Suprapubic skin (tissue), 4 donors: ENCODE data around the gene MRPS34. TPM values are rescaled to one million over a fixed set of nuclear protein-coding genes. Genes with fewer than 3 reads are reported as not detected.

ENCODE experiments used
- DNase-seq, 2 donors: peaks; one replicate each; pipeline ENCODE4 v3.0.0-alpha.2; 2019; ENCODE audit warnings: low spot score in 2 of 2
- H3K27ac ChIP-seq: fragments of 200-600 bp; sonication (generic); one replicate; pipeline ENCODE4 v1.5.1; 2019
- H3K27me3 ChIP-seq: fragments of 200-600 bp; sonication (generic); one replicate; pipeline ENCODE4 v1.5.1; 2019
- H3K36me3 ChIP-seq: fragments of 200-600 bp; sonication (generic); one replicate; pipeline ENCODE4 v1.5.1; 2019
- H3K4me1 ChIP-seq: fragments of 200-600 bp; sonication (generic); one replicate; pipeline ENCODE4 v1.5.1; 2019
- H3K4me3 ChIP-seq: fragments of 200-600 bp; sonication (generic); one replicate; pipeline ENCODE4 v1.5.1; 2019; ENCODE audit warnings: mild to moderate bottlenecking
- H3K9me3 ChIP-seq: fragments of 200-600 bp; sonication (generic); one replicate; pipeline ENCODE4 v1.5.1; 2019
- EP300 ChIP-seq: sonication (generic); formaldehyde crosslinking; IDR thresholded peaks from one replicate; pipeline ENCODE4 v1.6.1; 2017; ENCODE audit warnings: antibody characterized with exemption
- POLR2A ChIP-seq, 2 donors: fragments of 450-650 bp; IDR thresholded peaks; one replicate each; pipeline ENCODE4 v1.6.1; 2017; ENCODE audit warnings: antibody characterized with exemption in 2 of 2, mild to moderate bottlenecking in 2 of 2, moderate library complexity in 2 of 2
- POLR2AphosphoS5 ChIP-seq, 3 donors: sonication (generic); formaldehyde crosslinking; IDR thresholded peaks; one replicate each; pipeline ENCODE4 v1.6.1; 2017; ENCODE audit warnings: antibody characterized with exemption in 3 of 3
- WGBS: methylation state at CpG from one replicate; pipeline ENCODE4 v1.1.5; 2018; 5-methylcytosine and 5-hydroxymethylcytosine counted together
- total RNA-seq, 4 donors: library from RNA; depleted of rRNA; stranded (reverse); fragments of >200 nt; gene quantifications; one replicate each; pipeline ENCODE4 v1.1.0, GENCODE V29; 2016
- TF ChIP-seq, protein P1 (sequence below), 2 donors: fragments of 200-600 bp in 1 of 2; fragments of 450-650 bp in 1 of 2; sonication (generic) in 1 of 2; IDR thresholded peaks; one replicate each; pipeline ENCODE4 v1.5.1; 2016 to 2019; ENCODE audit warnings: antibody characterized with exemption in 2 of 2, mild to moderate bottlenecking in 1 of 2, moderate library complexity in 1 of 2

The MRPS34 gene
- total RNA-seq, 4 donors from 2014 or later = 46.8 to 74.3 (median 64.9) TPM

DNA sequence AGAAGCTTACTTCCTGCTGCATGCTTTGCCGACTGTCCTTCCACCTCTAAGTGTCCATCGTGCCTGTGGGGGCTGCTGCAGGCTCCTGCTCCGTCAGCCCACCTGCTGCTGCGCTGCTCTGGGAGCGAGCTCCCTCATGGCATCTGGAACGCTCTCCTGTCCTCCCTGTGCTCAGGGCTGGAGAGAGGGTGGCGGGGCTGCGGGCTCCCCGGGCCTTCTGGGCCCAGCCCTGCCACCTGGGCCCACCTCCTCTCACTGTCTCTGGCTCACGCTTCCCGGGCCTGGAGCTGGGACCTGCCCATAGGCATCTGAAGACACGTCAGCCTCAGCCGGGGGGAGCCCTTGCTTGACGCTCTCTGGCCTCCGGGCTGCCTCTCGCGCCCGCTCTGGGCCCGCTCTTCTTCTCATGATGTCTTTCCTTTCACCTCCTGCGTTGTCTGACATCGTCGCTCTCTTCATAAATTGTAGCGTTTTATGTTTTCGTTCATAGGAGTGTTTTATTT lies 28.5 kb downstream of the MRPS34 start:
- Histone ChIP-seq H3K9me3 (no peaks in the 10 kb centered on the region), H3K27me3 (no peaks in the 10 kb centered on the region), H3K27ac (no peak overlapping the region), H3K4me3 (no peak overlapping the region), H3K36me3 (peaks cover 80% of the 10 kb centered on the region), H3K4me1 (no peaks in the 10 kb centered on the region)
- WGBS = 92% methylated on average over 18 of the region's 24 CpGs
- TF ChIP-seq POLR2A (IDR thresholded peaks at IDR 0.05) (no peak), POLR2AphosphoS5 (IDR thresholded peaks at IDR 0.05) (no peak)
- TF ChIP-seq, protein P1, sequence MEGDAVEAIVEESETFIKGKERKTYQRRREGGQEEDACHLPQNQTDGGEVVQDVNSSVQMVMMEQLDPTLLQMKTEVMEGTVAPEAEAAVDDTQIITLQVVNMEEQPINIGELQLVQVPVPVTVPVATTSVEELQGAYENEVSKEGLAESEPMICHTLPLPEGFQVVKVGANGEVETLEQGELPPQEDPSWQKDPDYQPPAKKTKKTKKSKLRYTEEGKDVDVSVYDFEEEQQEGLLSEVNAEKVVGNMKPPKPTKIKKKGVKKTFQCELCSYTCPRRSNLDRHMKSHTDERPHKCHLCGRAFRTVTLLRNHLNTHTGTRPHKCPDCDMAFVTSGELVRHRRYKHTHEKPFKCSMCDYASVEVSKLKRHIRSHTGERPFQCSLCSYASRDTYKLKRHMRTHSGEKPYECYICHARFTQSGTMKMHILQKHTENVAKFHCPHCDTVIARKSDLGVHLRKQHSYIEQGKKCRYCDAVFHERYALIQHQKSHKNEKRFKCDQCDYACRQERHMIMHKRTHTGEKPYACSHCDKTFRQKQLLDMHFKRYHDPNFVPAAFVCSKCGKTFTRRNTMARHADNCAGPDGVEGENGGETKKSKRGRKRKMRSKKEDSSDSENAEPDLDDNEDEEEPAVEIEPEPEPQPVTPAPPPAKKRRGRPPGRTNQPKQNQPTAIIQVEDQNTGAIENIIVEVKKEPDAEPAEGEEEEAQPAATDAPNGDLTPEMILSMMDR (IDR thresholded peaks at IDR 0.05) = no peak
- no peak for DNase-seq

DNA sequence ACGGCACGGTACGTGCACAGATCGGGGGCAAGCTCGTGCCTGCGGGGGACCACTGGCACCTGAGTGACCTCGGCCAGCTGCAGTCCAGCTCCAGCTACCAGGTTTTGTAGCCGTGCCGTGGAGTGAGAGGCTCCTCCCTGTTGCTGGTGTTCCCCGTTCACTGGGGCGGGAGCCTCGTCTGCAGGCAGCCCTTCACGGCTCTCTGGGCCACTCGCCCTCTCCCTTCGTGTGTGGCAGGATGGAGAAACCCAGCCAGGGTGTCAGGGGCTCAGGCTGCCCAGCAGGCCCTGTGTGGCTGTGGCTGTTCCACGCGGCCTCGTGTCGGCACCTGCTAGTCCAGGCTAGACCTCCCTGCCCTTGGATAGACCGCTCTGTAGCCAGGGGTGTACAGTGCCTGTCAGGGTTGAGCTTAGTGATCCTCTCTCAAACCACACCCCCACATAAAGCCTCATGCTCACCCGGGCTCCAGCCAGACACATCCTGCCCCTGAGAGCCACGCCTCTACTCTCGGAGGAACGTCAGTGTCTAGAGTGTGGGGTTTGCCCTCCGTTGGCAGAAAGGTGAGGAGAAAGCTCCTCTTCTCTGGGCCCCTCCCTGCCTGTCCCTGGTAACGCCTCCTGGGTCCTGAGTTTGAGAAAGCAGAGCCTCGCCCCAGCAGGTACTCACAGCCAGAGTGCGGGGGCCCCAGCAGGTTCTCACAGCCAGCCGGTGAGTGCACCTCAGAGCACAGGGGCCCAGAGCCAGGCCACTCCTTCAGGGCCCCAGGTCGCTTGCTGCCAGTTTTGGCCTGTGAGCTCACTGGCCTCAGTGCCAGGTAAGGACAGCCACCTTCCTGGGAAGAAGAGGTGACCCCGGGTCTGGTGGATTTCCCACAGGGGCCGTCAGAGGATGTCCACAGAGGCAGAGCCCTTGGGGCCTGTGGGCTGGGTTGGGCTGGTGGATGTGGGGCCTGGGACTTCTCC lies 29.3 kb downstream of the MRPS34 start:
- 92% methylated on average over 12 of the region's 32 CpGs for WGBS
- no peak overlapping the region for H3K4me3 ChIP-seq
- no peaks in the 10 kb centered on the region for H3K9me3 ChIP-seq
- DNase-seq = no peak
- no peak overlapping the region for H3K27ac ChIP-seq
- H3K36me3 ChIP-seq = peaks cover 73% of the 10 kb centered on the region
- H3K27me3 ChIP-seq = no peaks in the 10 kb centered on the region
- TF ChIP-seq POLR2A (IDR thresholded peaks at IDR 0.05) = no peak
- no peak for TF ChIP-seq POLR2AphosphoS5 (IDR thresholded peaks at IDR 0.05)
- TF ChIP-seq, protein P1 (IDR thresholded peaks at IDR 0.05) = no peak
- no peak for TF ChIP-seq EP300
- no peaks in the 10 kb centered on the region for H3K4me1 ChIP-seq

DNA sequence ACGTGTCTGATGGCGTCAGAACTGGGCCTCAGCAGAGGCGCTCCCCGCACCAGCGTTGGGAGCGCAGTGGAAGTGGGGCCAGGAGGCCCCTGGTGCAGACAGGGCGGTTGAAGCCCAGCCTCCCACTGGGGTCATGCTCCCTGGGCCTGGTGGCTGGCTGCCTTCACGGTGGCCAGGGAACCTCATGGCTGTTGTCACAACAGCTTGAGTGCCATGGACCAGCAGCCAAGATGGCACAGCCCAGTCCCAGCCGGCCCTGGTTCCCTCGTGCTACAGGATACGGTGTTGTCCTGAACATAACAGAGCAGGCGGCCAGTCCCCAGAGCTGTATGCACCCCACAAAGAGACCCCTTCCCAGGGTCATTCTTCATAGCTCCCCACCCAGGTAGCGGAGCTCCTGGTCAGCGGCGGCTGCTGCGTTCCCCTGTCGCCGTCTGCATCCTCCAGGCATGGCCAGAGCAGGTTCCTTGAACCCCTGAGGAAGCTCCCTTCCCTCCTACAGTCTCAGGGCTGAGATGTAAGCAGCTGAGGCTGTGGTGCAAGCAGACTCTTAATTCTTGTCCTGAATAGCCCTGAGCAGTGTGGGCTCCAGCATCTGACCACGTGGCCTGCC lies 31.3 kb downstream of the MRPS34 start:
- no CpG with 5 or more reads among the region's 19 CpGs for WGBS
- no peak for DNase-seq
- peaks cover 53% of the 10 kb centered on the region for H3K36me3 ChIP-seq
- TF ChIP-seq POLR2A (IDR thresholded peaks at IDR 0.05) = no peak
- TF ChIP-seq, protein P1 (IDR thresholded peaks at IDR 0.05) = no peak
- no peak for TF ChIP-seq POLR2AphosphoS5 (IDR thresholded peaks at IDR 0.05)
- TF ChIP-seq EP300 = no peak
- no peaks in the 10 kb centered on the region for H3K4me1 ChIP-seq
- no peaks in the 10 kb centered on the region for H3K9me3 ChIP-seq
- no peak overlapping the region for H3K4me3 ChIP-seq
- H3K27me3 ChIP-seq = no peaks in the 10 kb centered on the region
- H3K27ac ChIP-seq = no peak overlapping the region

DNA sequence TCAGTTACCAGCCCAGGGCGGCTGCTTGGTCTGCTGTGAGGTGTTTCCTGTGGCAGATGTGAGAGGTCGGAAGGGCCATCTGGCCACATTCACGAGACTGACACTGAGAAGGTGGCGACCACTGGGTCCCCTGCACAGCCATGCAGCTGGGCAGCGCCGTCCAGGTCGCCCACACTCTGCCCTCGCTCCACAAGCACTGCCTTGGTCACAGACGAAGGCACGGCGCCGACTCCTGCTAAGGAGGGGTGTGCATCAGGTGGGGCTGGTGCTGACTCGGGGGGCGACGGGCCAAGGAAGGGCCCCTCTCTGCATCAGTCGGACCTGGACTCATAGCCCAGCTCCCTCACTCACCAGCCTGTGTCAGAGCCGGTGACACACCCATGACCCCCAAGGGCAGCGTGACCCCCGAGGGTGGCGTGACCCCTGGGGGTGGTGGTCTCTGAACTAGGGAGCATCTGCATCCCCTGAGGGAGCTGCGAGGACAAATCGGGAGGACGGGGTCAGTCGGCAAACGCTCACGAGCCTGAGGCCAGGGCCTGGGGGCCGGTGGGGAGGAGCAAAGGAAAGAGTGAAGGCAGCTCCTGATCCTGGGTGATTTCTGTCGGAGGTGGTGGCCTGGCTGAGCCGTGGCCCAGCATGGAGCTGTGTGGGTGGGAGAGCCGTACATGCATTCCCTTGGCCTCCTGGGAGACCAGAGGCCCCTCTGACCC lies 32.0 kb downstream of the MRPS34 start:
- Histone ChIP-seq H3K36me3 (peaks cover 48% of the 10 kb centered on the region), H3K4me3 (no peak overlapping the region), H3K27ac (no peak overlapping the region), H3K4me1 (no peaks in the 10 kb centered on the region), H3K9me3 (no peaks in the 10 kb centered on the region), H3K27me3 (no peaks in the 10 kb centered on the region)
- 90% methylated on average over 17 of the region's 30 CpGs for WGBS
- TF ChIP-seq EP300 (no peak), POLR2A (IDR thresholded peaks at IDR 0.05) (no peak), POLR2AphosphoS5 (IDR thresholded peaks at IDR 0.05) (no peak)
- TF ChIP-seq, protein P1 (IDR thresholded peaks at IDR 0.05) = no peak
- no peak for DNase-seq
